GM12878 (cell line): ENCODE measurements around the gene TMEM89. TPM values are rescaled to one million over a fixed set of nuclear protein-coding genes. Genes with fewer than 3 reads are reported as not detected.

Experiments used
- microRNA counts: library from miRNA; unstranded; fragments of <30 nt; microRNA quantifications from one replicate; lab custom pipeline; 2016
- microRNA-seq: library from miRNA; unstranded; fragments of <30 nt; microRNA quantifications from one replicate; pipeline ENCODE4, GENCODE V29; 2018
- polyA plus RNA-seq, 11 experiments: library from polyadenylated mRNA; depleted of rRNA in 4 of 11; unstranded in 6 of 11; stranded (reverse) in 5 of 11; fragments of >200 nt; fragmentation: Nextera tagmentation in 4 of 11; fragmentation: Illumina TruSeq in 1 of 11; extraction: Ambion mirVana in 4 of 11; extraction: Trizol in 1 of 11; gene quantifications; 1 replicate in 1 of 11; 2 replicates in 10 of 11; pipeline versions ENCODE4 v1.2.1 to v1.2.3, GENCODE V29; 2011 to 2016; ENCODE audit warnings: inconsistent platforms in 2 of 11, missing spikeins in 2 of 11, low read depth in 1 of 11
- total RNA-seq, 4 experiments: library from RNA; depleted of rRNA in 3 of 4; stranded (reverse); fragments of >200 nt in 3 of 4; fragmentation: Illumina TruSeq in 1 of 4; extraction: Trizol in 1 of 4; gene quantifications; 2 replicates each; pipeline versions ENCODE4 v1.2.1 to v1.2.3, GENCODE V29; 2013 to 2021

TMEM89 gene
- total and polyA plus RNA-seq, 10 of the 15 experiments (the other 5 are each of a cell fraction or from before 2014, with no cell fraction given): not detected

MicroRNAs within 50 kb of the gene (microRNA counts, 767-probe panel; counts per million panel counts)
- 55.3 counts per million for microRNA hsa-miR-711 (lab: Ali Mortazavi, UCI)

Small RNAs within 50 kb of the gene (microRNA-seq; reads per million reads assigned to microRNA genes)
- gene MIR4793 (not detected), gene MIR711 (not detected)

Other genes with a start within 250 kb of the TMEM89 start
Only the 7 nearest of the 15 such genes appear.
- gene PFKFB4, start 65.0 kb downstream of the TMEM89 start, total RNA-seq (2014; rRNA removed): 8.6 and 10.1 TPM in 2 replicates
- 5.6 and 6.9 TPM in 2 replicates for gene PFKFB4, start 65.0 kb downstream of the TMEM89 start, total RNA-seq (2014; rRNA removed; fragmentation: Illumina TruSeq; extraction: Trizol)
- gene PFKFB4, start 65.0 kb downstream of the TMEM89 start, total RNA-seq (2021): 8.0 and 9.8 TPM in 2 replicates
- gene PFKFB4, start 65.0 kb downstream of the TMEM89 start, polyA plus RNA-seq (2011; rRNA removed): 69.6 and 89.1 TPM in 2 replicates
- 4.9 and 9.3 TPM in 2 replicates for gene PFKFB4, start 65.0 kb downstream of the TMEM89 start, polyA plus RNA-seq (2014; fragmentation: Illumina TruSeq; extraction: Trizol)
- under 1 TPM; 0.37 to 0.53 TPM for gene PFKFB4, start 65.0 kb downstream of the TMEM89 start, polyA plus RNA-seq (2014; fragmentation: Nextera tagmentation; extraction: Ambion mirVana)
- gene PFKFB4, start 65.0 kb downstream of the TMEM89 start, polyA plus RNA-seq (2014; rRNA removed): 5.3 and 6.3 TPM in 2 replicates
- 1 to 10 TPM; 1.2 to 2.3 TPM for gene PFKFB4, start 65.0 kb downstream of the TMEM89 start, polyA plus RNA-seq (2016; fragmentation: Nextera tagmentation; extraction: Ambion mirVana)
- not detected in 2 replicates for gene UCN2, start 58.0 kb downstream of the TMEM89 start, total RNA-seq (2014; rRNA removed)
- not detected in 2 replicates for gene UCN2, start 58.0 kb downstream of the TMEM89 start, total RNA-seq (2014; rRNA removed; fragmentation: Illumina TruSeq; extraction: Trizol)
- gene UCN2, start 58.0 kb downstream of the TMEM89 start, total RNA-seq (2021): not detected in 2 replicates
- not detected in 2 replicates for gene UCN2, start 58.0 kb downstream of the TMEM89 start, polyA plus RNA-seq (2011; rRNA removed)
- not detected in 2 replicates for gene UCN2, start 58.0 kb downstream of the TMEM89 start, polyA plus RNA-seq (2014; fragmentation: Illumina TruSeq; extraction: Trizol)
- not detected for gene UCN2, start 58.0 kb downstream of the TMEM89 start, polyA plus RNA-seq (2014; fragmentation: Nextera tagmentation; extraction: Ambion mirVana)
- 0.05 TPM in 1 of 2 replicates, not detected in the other for gene UCN2, start 58.0 kb downstream of the TMEM89 start, polyA plus RNA-seq (2014; rRNA removed)
- gene UCN2, start 58.0 kb downstream of the TMEM89 start, polyA plus RNA-seq (2016; fragmentation: Nextera tagmentation; extraction: Ambion mirVana): not detected
- gene COL7A1, start 26.4 kb downstream of the TMEM89 start, total RNA-seq (2014; rRNA removed): 0.11 and 0.23 TPM in 2 replicates
- gene COL7A1, start 26.4 kb downstream of the TMEM89 start, total RNA-seq (2014; rRNA removed; fragmentation: Illumina TruSeq; extraction: Trizol): 0.28 and 0.31 TPM in 2 replicates
- 0.64 and 1.9 TPM in 2 replicates for gene COL7A1, start 26.4 kb downstream of the TMEM89 start, total RNA-seq (2021)
- 0.32 and 1.4 TPM in 2 replicates for gene COL7A1, start 26.4 kb downstream of the TMEM89 start, polyA plus RNA-seq (2011; rRNA removed)
- 0.24 TPM in 1 of 2 replicates, not detected in the other for gene COL7A1, start 26.4 kb downstream of the TMEM89 start, polyA plus RNA-seq (2014; fragmentation: Illumina TruSeq; extraction: Trizol)
- gene COL7A1, start 26.4 kb downstream of the TMEM89 start, polyA plus RNA-seq (2014; fragmentation: Nextera tagmentation; extraction: Ambion mirVana): under 1 TPM in 1 of 2 experiments, not detected in 1; 0.24 TPM
- 1.0 and 1.3 TPM in 2 replicates for gene COL7A1, start 26.4 kb downstream of the TMEM89 start, polyA plus RNA-seq (2014; rRNA removed)
- gene COL7A1, start 26.4 kb downstream of the TMEM89 start, polyA plus RNA-seq (2016; fragmentation: Nextera tagmentation; extraction: Ambion mirVana): under 1 TPM; 0.01 to 0.29 TPM
- 220 and 233 TPM in 2 replicates for gene UQCRC1, start 12.1 kb downstream of the TMEM89 start, total RNA-seq (2014; rRNA removed)
- gene UQCRC1, start 12.1 kb downstream of the TMEM89 start, total RNA-seq (2014; rRNA removed; fragmentation: Illumina TruSeq; extraction: Trizol): 210 and 214 TPM in 2 replicates
- 254 and 259 TPM in 2 replicates for gene UQCRC1, start 12.1 kb downstream of the TMEM89 start, total RNA-seq (2021)
- gene UQCRC1, start 12.1 kb downstream of the TMEM89 start, polyA plus RNA-seq (2011; rRNA removed): 274 and 426 TPM in 2 replicates
- 161 and 223 TPM in 2 replicates for gene UQCRC1, start 12.1 kb downstream of the TMEM89 start, polyA plus RNA-seq (2014; fragmentation: Illumina TruSeq; extraction: Trizol)
- gene UQCRC1, start 12.1 kb downstream of the TMEM89 start, polyA plus RNA-seq (2014; fragmentation: Nextera tagmentation; extraction: Ambion mirVana): 100 to 1,000 TPM; 116 to 188 TPM
- gene UQCRC1, start 12.1 kb downstream of the TMEM89 start, polyA plus RNA-seq (2014; rRNA removed): 197 and 221 TPM in 2 replicates
- 100 to 1,000 TPM; 374 to 394 TPM for gene UQCRC1, start 12.1 kb downstream of the TMEM89 start, polyA plus RNA-seq (2016; fragmentation: Nextera tagmentation; extraction: Ambion mirVana)
- 17.1 and 17.8 TPM in 2 replicates for gene SLC26A6, start 13.7 kb upstream of the TMEM89 start, total RNA-seq (2014; rRNA removed)
- 7.2 and 7.8 TPM in 2 replicates for gene SLC26A6, start 13.7 kb upstream of the TMEM89 start, total RNA-seq (2014; rRNA removed; fragmentation: Illumina TruSeq; extraction: Trizol)
- gene SLC26A6, start 13.7 kb upstream of the TMEM89 start, total RNA-seq (2021): 18.8 and 24.9 TPM in 2 replicates
- 10.5 and 16.5 TPM in 2 replicates for gene SLC26A6, start 13.7 kb upstream of the TMEM89 start, polyA plus RNA-seq (2011; rRNA removed)
- 8.9 and 11.9 TPM in 2 replicates for gene SLC26A6, start 13.7 kb upstream of the TMEM89 start, polyA plus RNA-seq (2014; fragmentation: Illumina TruSeq; extraction: Trizol)
- 1 to 10 TPM; 2.1 to 2.9 TPM for gene SLC26A6, start 13.7 kb upstream of the TMEM89 start, polyA plus RNA-seq (2014; fragmentation: Nextera tagmentation; extraction: Ambion mirVana)
- gene SLC26A6, start 13.7 kb upstream of the TMEM89 start, polyA plus RNA-seq (2014; rRNA removed): 20.6 and 22.5 TPM in 2 replicates
- gene SLC26A6, start 13.7 kb upstream of the TMEM89 start, polyA plus RNA-seq (2016; fragmentation: Nextera tagmentation; extraction: Ambion mirVana): 10 to 100 TPM; 11.2 to 14.7 TPM
- gene CELSR3, start 41.1 kb upstream of the TMEM89 start, total RNA-seq (2014; rRNA removed): 0.82 and 0.96 TPM in 2 replicates
- gene CELSR3, start 41.1 kb upstream of the TMEM89 start, total RNA-seq (2014; rRNA removed; fragmentation: Illumina TruSeq; extraction: Trizol): 0.37 and 0.58 TPM in 2 replicates
- gene CELSR3, start 41.1 kb upstream of the TMEM89 start, total RNA-seq (2021): 1.6 TPM in 2 replicates
- 0.65 and 1.1 TPM in 2 replicates for gene CELSR3, start 41.1 kb upstream of the TMEM89 start, polyA plus RNA-seq (2011; rRNA removed)
- 0.48 and 0.56 TPM in 2 replicates for gene CELSR3, start 41.1 kb upstream of the TMEM89 start, polyA plus RNA-seq (2014; fragmentation: Illumina TruSeq; extraction: Trizol)
- under 1 TPM; 0.08 to 0.18 TPM for gene CELSR3, start 41.1 kb upstream of the TMEM89 start, polyA plus RNA-seq (2014; fragmentation: Nextera tagmentation; extraction: Ambion mirVana)
- gene CELSR3, start 41.1 kb upstream of the TMEM89 start, polyA plus RNA-seq (2014; rRNA removed): 1.2 and 1.6 TPM in 2 replicates
- under 1 TPM; 0.34 to 0.35 TPM for gene CELSR3, start 41.1 kb upstream of the TMEM89 start, polyA plus RNA-seq (2016; fragmentation: Nextera tagmentation; extraction: Ambion mirVana)
- gene NCKIPSD, start 64.1 kb upstream of the TMEM89 start, total RNA-seq (2014; rRNA removed): 16.3 and 20.8 TPM in 2 replicates
- 7.5 and 7.7 TPM in 2 replicates for gene NCKIPSD, start 64.1 kb upstream of the TMEM89 start, total RNA-seq (2014; rRNA removed; fragmentation: Illumina TruSeq; extraction: Trizol)
- gene NCKIPSD, start 64.1 kb upstream of the TMEM89 start, total RNA-seq (2021): 18.9 and 20.1 TPM in 2 replicates
- 16.2 and 31.6 TPM in 2 replicates for gene NCKIPSD, start 64.1 kb upstream of the TMEM89 start, polyA plus RNA-seq (2011; rRNA removed)
- gene NCKIPSD, start 64.1 kb upstream of the TMEM89 start, polyA plus RNA-seq (2014; fragmentation: Illumina TruSeq; extraction: Trizol): 5.3 and 11.7 TPM in 2 replicates
- 1 to 10 TPM in 1 of 2 experiments, under 1 TPM in 1; 0.93 to 2.9 TPM for gene NCKIPSD, start 64.1 kb upstream of the TMEM89 start, polyA plus RNA-seq (2014; fragmentation: Nextera tagmentation; extraction: Ambion mirVana)
- 16.8 and 17.7 TPM in 2 replicates for gene NCKIPSD, start 64.1 kb upstream of the TMEM89 start, polyA plus RNA-seq (2014; rRNA removed)
- 10 to 100 TPM; 14.9 to 15.5 TPM for gene NCKIPSD, start 64.1 kb upstream of the TMEM89 start, polyA plus RNA-seq (2016; fragmentation: Nextera tagmentation; extraction: Ambion mirVana)